Ovary (tissue), 9 donors: Measurements from ENCODE around the gene GPS2. TPM values are rescaled to one million over a fixed set of nuclear protein-coding genes. Genes with fewer than 3 reads are reported as not detected.

Source experiments
- DNase-seq, 5 donors: peaks; one replicate each; pipeline ENCODE4 v3.0.0-alpha.2; 2019 to 2020
- H3K27ac ChIP-seq, 2 donors: fragments of 200-600 bp; one replicate each; pipeline versions ENCODE4 v1.5.1 to v1.8.0; 2019 to 2022
- H3K27me3 ChIP-seq: fragments of 200-600 bp; one replicate; pipeline ENCODE4 v1.8.0; 2022
- H3K36me3 ChIP-seq: fragments of 200-600 bp; sonication (generic); one replicate; pipeline ENCODE4 v1.5.1; 2019
- H3K4me1 ChIP-seq: one replicate; pipeline ENCODE4 v1.8.1; 2013; ENCODE audit warnings: mild to moderate bottlenecking, moderate library complexity; ENCODE audit not compliant: insufficient read depth
- H3K4me3 ChIP-seq: fragments of 200-600 bp; sonication (generic); one replicate; pipeline ENCODE4 v1.5.1; 2017
- H3K9me3 ChIP-seq, 2 donors: fragments of 200-600 bp in 1 of 2; sonication (generic) in 1 of 2; one replicate each; pipeline versions ENCODE4 v1.5.1 to v1.8.1; 2013 to 2019; ENCODE audit warnings: mild to moderate bottlenecking in 1 of 2, moderate library complexity in 1 of 2
- CTCF ChIP-seq, 3 donors: fragments of 450-650 bp in 2 of 3; fragments of 200-600 bp in 1 of 3; IDR thresholded peaks; one replicate each; pipeline versions ENCODE4 v1.5.1 to v1.8.0; 2016 to 2022; ENCODE audit warnings: antibody characterized with exemption in 3 of 3, mild to moderate bottlenecking in 1 of 3
- EP300 ChIP-seq: sonication (generic); formaldehyde crosslinking; IDR thresholded peaks from one replicate; pipeline ENCODE4 v1.6.1; 2017; ENCODE audit warnings: antibody characterized with exemption
- POLR2A ChIP-seq: fragments of 450-650 bp; IDR thresholded peaks from one replicate; pipeline ENCODE4 v1.6.1; 2017; ENCODE audit warnings: antibody characterized with exemption, mild to moderate bottlenecking, moderate library complexity
- WGBS, 3 donors: extraction: QIAGEN DNeasy Blood & Tissue Kit in 1 of 3; methylation state at CpG; one replicate each; pipeline versions ENCODE4 v1.1.5 to v1.1.7; 2013 to 2017; 5-methylcytosine and 5-hydroxymethylcytosine counted together
- intact Hi-C, 4 donors: fragments of 100-400 bp; cut with DNase I; formaldehyde crosslinking; loops; one replicate each; pipeline versions ENCODE4 v1.11.0 to v1.15.1; 2022 to 2023
- polyA plus RNA-seq, 2 donors: library from polyadenylated mRNA; stranded (reverse); fragments of 200-250 nt in 1 of 2; fragments of 350-450 nt in 1 of 2; fragmentation: Illumina TruSeq in 1 of 2; extraction: RNeasy Lipid Tissue Mini Kit (QIAGEN cat#74804) in 1 of 2; gene quantifications; one replicate each; pipeline ENCODE4 v1.2.3, GENCODE V29; 2013 to 2014
- total RNA-seq, 7 donors: library from RNA; depleted of rRNA in 2 of 7; stranded (reverse); fragments of >200 nt in 2 of 7; fragmentation: NEBNext Ultra II Directional in 3 of 7; extraction: Animal tissue kit (Norgen Biotek cat#: 25700) in 3 of 7; gene quantifications; one replicate each; pipeline versions ENCODE4 v1.1.0 to v1.2.4, GENCODE V29; 2016 to 2023
- donor health status: DM: no; HTN: no; CAD: no; lungs with moderate emphysema.
- donor health status: DM: no; HTN: no; CAD: no.
- donor health status: Bipolar disorder and iron deficiency.
- donor health status: DM: yes; HTN: yes; CAD: no.
- donor health status: DM: no; HTN: no; CAD: no.
- donor health status: DM: yes; HTN: yes; CAD: no.

The GPS2 gene
- total and polyA plus RNA-seq, 9 donors, result 53.1 to 103 (median 61.3) TPM

- DNase-seq, result peak in 1 of 5 donors; percentile 73
- H3K4me1 ChIP-seq, result peaks cover 9% of the 10 kb centered on the region
- H3K9me3 ChIP-seq, result no peaks in the 10 kb centered on the region
- intact Hi-C loops, result loop anchor here in 1 of 4 donors (5.0 kb wide), 1 partner anchor 250 kb away; the partner anchor contains the start of gene SLC16A11
- no peak overlapping the region for H3K4me3 ChIP-seq
- H3K36me3 ChIP-seq, result no peaks in the 10 kb centered on the region
- WGBS, 3 donors, result 16 to 20% (median 19%) methylated on average over 6 of the region's 6 CpGs
- TF ChIP-seq EP300, result no peak
- no peak for TF ChIP-seq POLR2A
- TF ChIP-seq CTCF (IDR thresholded peaks at IDR 0.05), result no peak
- H3K27ac ChIP-seq, result no peak overlapping the region
- H3K27me3 ChIP-seq, result peaks cover 3% of the 10 kb centered on the region
Measured at GRCh38 chr17:7292729-7293128, 22.4 kb downstream of the GPS2 start.

GRCh38 chr17:7292194-7292593 is 23.0 kb downstream of the GPS2 start:
- no peak overlapping the region for H3K27ac ChIP-seq
- no peaks in the 10 kb centered on the region for H3K36me3 ChIP-seq
- intact Hi-C loops, result loop anchor here in 1 of 4 donors (5.0 kb wide), 1 partner anchor 250 kb away; the partner anchor contains the start of gene SLC16A11
- no peaks in the 10 kb centered on the region for H3K9me3 ChIP-seq
- H3K4me1 ChIP-seq, result peaks cover 9% of the 10 kb centered on the region
- WGBS, 3 donors, result 76 to 80% (median 78%) methylated on average over 2 of the region's 2 CpGs
- no peak overlapping the region for H3K4me3 ChIP-seq
- DNase-seq, result no peak
- no peak for TF ChIP-seq CTCF (IDR thresholded peaks at IDR 0.05)
- H3K27me3 ChIP-seq, result peaks cover 3% of the 10 kb centered on the region

GRCh38 chr17:7290685-7291084 is 24.5 kb downstream of the GPS2 start:
- no peaks in the 10 kb centered on the region for H3K36me3 ChIP-seq
- 73 to 76% (median 75%) methylated on average over 11 of the region's 11 CpGs for WGBS, 3 donors
- no peaks in the 10 kb centered on the region for H3K9me3 ChIP-seq
- H3K4me1 ChIP-seq, result peaks cover 9% of the 10 kb centered on the region
- no peak for DNase-seq
- no peak overlapping the region for H3K27ac ChIP-seq
- intact Hi-C loops, result loop anchor here in 1 of 4 donors (5.0 kb wide), 1 partner anchor 248 kb away; the partner anchor contains the start of gene SLC16A11
- peaks cover 3% of the 10 kb centered on the region for H3K27me3 ChIP-seq
- TF ChIP-seq CTCF (IDR thresholded peaks at IDR 0.05) (no peak), POLR2A (no peak), EP300 (no peak)
- H3K4me3 ChIP-seq, result no peak overlapping the region

DNA sequence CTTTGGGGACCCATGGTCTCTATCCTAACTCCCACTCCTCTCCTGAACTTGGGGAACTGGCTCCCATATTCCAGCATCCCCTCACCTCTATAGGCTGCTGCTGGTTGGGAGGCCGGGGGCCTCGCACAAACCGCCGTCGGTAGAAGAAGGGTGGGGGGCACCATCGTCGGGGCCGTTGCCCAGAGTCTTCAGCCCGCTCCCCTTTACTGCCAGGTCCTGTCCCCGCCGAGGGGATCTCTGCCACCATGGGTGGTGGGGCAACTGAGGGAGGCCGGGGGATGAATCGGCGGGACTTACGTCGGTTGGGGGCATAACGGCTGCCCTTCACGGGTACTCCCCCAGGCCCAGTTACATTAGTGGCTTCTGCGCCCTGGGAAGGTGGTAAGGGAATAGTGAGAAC is 25.0 kb downstream of the GPS2 start:
- H3K27ac ChIP-seq, result no peak overlapping the region
- no peak for DNase-seq
- no peak overlapping the region for H3K4me3 ChIP-seq
- peaks cover 8% of the 10 kb centered on the region for H3K4me1 ChIP-seq
- 83 to 89% (median 88%) methylated on average over 19 of the region's 19 CpGs for WGBS, 3 donors
- H3K9me3 ChIP-seq, result no peaks in the 10 kb centered on the region
- intact Hi-C loops, result loop anchor here in 1 of 4 donors (5.0 kb wide), 1 partner anchor 248 kb away; the partner anchor contains the start of gene SLC16A11
- H3K36me3 ChIP-seq, result no peaks in the 10 kb centered on the region
- peaks cover 3% of the 10 kb centered on the region for H3K27me3 ChIP-seq
- TF ChIP-seq EP300, result no peak
- TF ChIP-seq CTCF (IDR thresholded peaks at IDR 0.05), result no peak
- TF ChIP-seq POLR2A, result no peak
